GM23338 (cell line): Measurements from ENCODE around the gene ERN2. TPM values are rescaled to one million over a fixed set of nuclear protein-coding genes. Genes with fewer than 3 reads are reported as not detected.
A peak's percentile ranks its signal among the peaks of the same experiment; 100 is the strongest.

Experiments
- ATAC-seq: fragments of 200-7000 bp; cut with Tn5 transposase; 3 replicates; pipeline ENCODE4 v1.9.1; 2020
- DNase-seq: peaks from one replicate; pipeline ENCODE4 v3.0.0-alpha.2; 2015; ENCODE audit warnings: low spot score
- H2AFZ ChIP-seq: fragments of 200-600 bp; sonication (generic); 2 replicates; pipeline ENCODE4 v1.8.0; 2016; ENCODE audit warnings: antibody characterized with exemption, mild to moderate bottlenecking, moderate library complexity
- H3F3A ChIP-seq: fragments of 200-600 bp; sonication (generic); replicated peaks from 2 replicates; pipeline ENCODE4 v1.8.0; 2017; ENCODE audit warnings: antibody characterized with exemption, mixed run types, low read depth
- H3K27ac ChIP-seq: fragments of 200-600 bp; sonication (generic); 2 replicates; pipeline ENCODE4 v1.6.1; 2016; ENCODE audit warnings: low read depth
- H3K27me3 ChIP-seq: fragments of 200-600 bp; sonication (generic); 2 replicates; pipeline ENCODE4 v1.8.0; 2016; ENCODE audit warnings: mild to moderate bottlenecking, mixed run types, moderate library complexity; ENCODE audit not compliant: insufficient read depth
- H3K36me3 ChIP-seq: fragments of 200-600 bp; sonication (generic); 2 replicates; pipeline ENCODE4 v1.8.0; 2016; ENCODE audit warnings: mild to moderate bottlenecking; ENCODE audit not compliant: insufficient read depth
- H3K4me1 ChIP-seq: fragments of 200-600 bp; sonication (generic); 2 replicates; pipeline ENCODE4 v1.8.0; 2016; ENCODE audit warnings: mild to moderate bottlenecking, moderate library complexity; ENCODE audit not compliant: insufficient read depth
- H3K4me2 ChIP-seq: fragments of 200-600 bp; sonication (generic); 2 replicates; pipeline ENCODE4 v1.7.1; 2017; ENCODE audit warnings: mixed run types
- H3K4me3 ChIP-seq: fragments of 200-600 bp; sonication (generic); 2 replicates; pipeline ENCODE4 v1.6.1; 2016; ENCODE audit warnings: mixed run types
- H3K79me2 ChIP-seq: fragments of 200-600 bp; sonication (generic); replicated peaks from 2 replicates; pipeline ENCODE4 v1.8.0; 2017; ENCODE audit warnings: mild to moderate bottlenecking; ENCODE audit not compliant: insufficient read depth
- H3K9me2 ChIP-seq: fragments of 200-600 bp; sonication (generic); 2 replicates; pipeline ENCODE4 v1.8.0; 2017; ENCODE audit not compliant: insufficient read depth
- H4K20me1 ChIP-seq: fragments of 200-600 bp; sonication (generic); replicated peaks from 2 replicates; pipeline ENCODE4 v1.8.0; 2017; ENCODE audit warnings: mild to moderate bottlenecking; ENCODE audit not compliant: insufficient read depth
- H3K27ac Mint-ChIP-seq: 2 replicates; pipeline ENCODE4 v1.8.0; 2020; ENCODE audit warnings: inconsistent platforms, mild to moderate bottlenecking, moderate library complexity, mixed read lengths
- H3K27me3 Mint-ChIP-seq: 3 replicates; pipeline ENCODE4 v1.8.0; 2022; ENCODE audit warnings: low read depth, mild to moderate bottlenecking, moderate library complexity, mixed read lengths, inconsistent platforms; ENCODE audit not compliant: insufficient read depth, poor library complexity
- H3K36me3 Mint-ChIP-seq: 3 replicates; pipeline ENCODE4 v1.8.0; 2021; ENCODE audit warnings: low read depth, mild to moderate bottlenecking, inconsistent platforms, moderate library complexity, mixed read lengths
- H3K4me1 Mint-ChIP-seq: 3 replicates; pipeline ENCODE4 v1.8.0; 2020; ENCODE audit warnings: mild to moderate bottlenecking, inconsistent platforms, mixed read lengths
- H3K4me3 Mint-ChIP-seq: 3 replicates; pipeline ENCODE4 v1.8.0; 2021; ENCODE audit warnings: moderate library complexity, mild to moderate bottlenecking, inconsistent platforms, mixed read lengths
- H3K9me3 Mint-ChIP-seq: 3 replicates; pipeline ENCODE4 v1.8.0; 2020; ENCODE audit warnings: moderate library complexity, mild to moderate bottlenecking, inconsistent platforms, mixed read lengths
- CREB1 ChIP-seq: fragments of 250-450 bp; sonication (Bioruptor Pico); IDR thresholded peaks from 2 replicates; pipeline ENCODE4 v1.5.0; 2020; ENCODE audit warnings: low read depth, mild to moderate bottlenecking, moderate library complexity
- EZH2 ChIP-seq: fragments of 200-600 bp; sonication (generic); IDR thresholded peaks from one replicate; pipeline ENCODE4 v1.8.0; 2017; ENCODE audit warnings: antibody characterized with exemption, mild to moderate bottlenecking, low read depth; ENCODE audit not compliant: unreplicated experiment
- EZH2phosphoT487 ChIP-seq: fragments of 200-600 bp; sonication (generic); IDR thresholded peaks from one replicate; pipeline ENCODE4 v1.8.1; 2018; ENCODE audit warnings: antibody characterized with exemption; ENCODE audit not compliant: unreplicated experiment
- JUNB ChIP-seq: IDR thresholded peaks from one replicate; pipeline ENCODE4 v1.6.1; 2016; ENCODE audit warnings: antibody characterized with exemption; ENCODE audit not compliant: unreplicated experiment
- NANOG ChIP-seq: IDR thresholded peaks from 2 replicates; pipeline ENCODE4 v1.6.1; 2016; ENCODE audit warnings: antibody characterized with exemption, borderline replicate concordance
- POLR2AphosphoS5 ChIP-seq: IDR thresholded peaks from 2 replicates; pipeline ENCODE4 v1.6.1; 2016; ENCODE audit warnings: antibody characterized with exemption, low read depth
- STAT1 ChIP-seq: IDR thresholded peaks from one replicate; pipeline ENCODE4 v1.6.1; 2016; ENCODE audit warnings: antibody characterized with exemption; ENCODE audit not compliant: unreplicated experiment
- ZNF114 ChIP-seq: fragments of 250-450 bp; sonication (Bioruptor Pico); IDR thresholded peaks from 2 replicates; pipeline ENCODE4 v1.5.0; 2020; ENCODE audit warnings: mild to moderate bottlenecking, moderate library complexity
- ZNF331 ChIP-seq: fragments of 250-450 bp; sonication (Bioruptor Pico); IDR thresholded peaks from 2 replicates; pipeline ENCODE4 v1.5.0; 2020; ENCODE audit warnings: low read depth, mild to moderate bottlenecking, moderate library complexity
- polyA plus RNA-seq: library from polyadenylated mRNA; unstranded; fragments of >200 nt; fragmentation: Nextera tagmentation; extraction: Ambion mirVana; gene quantifications from 2 replicates; pipeline ENCODE4 v1.2.1, GENCODE V29; 2016
- total RNA-seq: library from RNA; depleted of rRNA; stranded (reverse); fragments of >200 nt; shearing (Covaris generic); gene quantifications from 2 replicates; pipeline ENCODE4 v1.2.3, GENCODE V29; 2014
- TF ChIP-seq, protein P1 (sequence below): IDR thresholded peaks from 2 replicates; pipeline ENCODE4 v1.6.1; 2016; ENCODE audit warnings: antibody characterized with exemption
- TF ChIP-seq, protein P2 (sequence below), 2 experiments: fragments of 200-600 bp in 1 of 2; sonication (generic) in 1 of 2; conservative IDR thresholded peaks; 2 replicates each; pipeline versions ENCODE4 v1.5.1 to v1.6.1; 2016 to 2017; ENCODE audit warnings: antibody characterized with exemption in 2 of 2, low read depth in 2 of 2, mild to moderate bottlenecking in 2 of 2, moderate library complexity in 1 of 2
- TF ChIP-seq, protein P3 (sequence below): IDR thresholded peaks from one replicate; pipeline ENCODE4 v1.6.1; 2018; ENCODE audit warnings: antibody characterized with exemption; ENCODE audit not compliant: unreplicated experiment
- TF ChIP-seq, protein P4 (sequence below): fragments of 250-450 bp; sonication (Bioruptor Pico); IDR thresholded peaks from 2 replicates; pipeline ENCODE4 v1.5.0; 2020; ENCODE audit warnings: mild to moderate bottlenecking, moderate library complexity

Gene ERN2
- total and polyA plus RNA-seq, 2 experiments from 2014 or later = 0.97 to 1.1 TPM

DNA sequence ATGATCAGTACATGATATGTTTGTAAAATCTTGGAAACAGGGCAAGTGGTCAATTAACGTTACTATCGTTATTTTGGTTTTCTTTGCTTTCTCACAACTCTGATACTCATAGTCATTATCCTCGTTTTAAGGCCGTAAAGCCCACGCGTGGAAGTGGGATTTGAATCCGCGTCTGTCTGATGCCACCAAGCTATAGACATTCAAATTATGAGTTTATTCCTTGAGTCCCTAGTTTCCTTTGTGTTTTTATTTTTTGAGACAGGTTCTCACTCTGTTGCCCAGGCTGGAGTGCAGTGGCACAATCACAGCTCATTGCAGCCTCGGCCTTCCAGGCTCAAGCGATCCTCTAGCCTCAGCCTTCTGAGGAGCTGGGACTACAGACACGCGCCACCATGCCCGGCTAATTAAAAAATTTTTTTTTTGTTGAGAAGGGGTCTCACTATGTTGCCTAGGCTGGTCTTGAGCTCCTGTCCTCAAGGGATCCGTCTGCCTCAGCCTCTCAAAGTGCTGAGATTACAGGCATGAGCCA is 70.7 kb downstream of the ERN2 start:
- H2AFZ ChIP-seq = peak overlapping the region; percentile 96; the same call in 1 of the 2 replicates
- H3K36me3 ChIP-seq = 0 out of 2 replicates have a peak, but pooled peaks cover 10% of the 10 kb centered on the region
- TF ChIP-seq, protein P1, sequence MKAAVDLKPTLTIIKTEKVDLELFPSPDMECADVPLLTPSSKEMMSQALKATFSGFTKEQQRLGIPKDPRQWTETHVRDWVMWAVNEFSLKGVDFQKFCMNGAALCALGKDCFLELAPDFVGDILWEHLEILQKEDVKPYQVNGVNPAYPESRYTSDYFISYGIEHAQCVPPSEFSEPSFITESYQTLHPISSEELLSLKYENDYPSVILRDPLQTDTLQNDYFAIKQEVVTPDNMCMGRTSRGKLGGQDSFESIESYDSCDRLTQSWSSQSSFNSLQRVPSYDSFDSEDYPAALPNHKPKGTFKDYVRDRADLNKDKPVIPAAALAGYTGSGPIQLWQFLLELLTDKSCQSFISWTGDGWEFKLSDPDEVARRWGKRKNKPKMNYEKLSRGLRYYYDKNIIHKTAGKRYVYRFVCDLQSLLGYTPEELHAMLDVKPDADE = no peak
- TF ChIP-seq NANOG (no peak), STAT1 (no peak), EZH2 (no peak), POLR2AphosphoS5 (no peak), CREB1 (CRISPR knock-in tag) (no peak), EZH2phosphoT487 (no peak), ZNF331 (CRISPR knock-in tag) (no peak), JUNB (no peak), ZNF114 (CRISPR knock-in tag) (no peak)
- TF ChIP-seq, protein P2, sequence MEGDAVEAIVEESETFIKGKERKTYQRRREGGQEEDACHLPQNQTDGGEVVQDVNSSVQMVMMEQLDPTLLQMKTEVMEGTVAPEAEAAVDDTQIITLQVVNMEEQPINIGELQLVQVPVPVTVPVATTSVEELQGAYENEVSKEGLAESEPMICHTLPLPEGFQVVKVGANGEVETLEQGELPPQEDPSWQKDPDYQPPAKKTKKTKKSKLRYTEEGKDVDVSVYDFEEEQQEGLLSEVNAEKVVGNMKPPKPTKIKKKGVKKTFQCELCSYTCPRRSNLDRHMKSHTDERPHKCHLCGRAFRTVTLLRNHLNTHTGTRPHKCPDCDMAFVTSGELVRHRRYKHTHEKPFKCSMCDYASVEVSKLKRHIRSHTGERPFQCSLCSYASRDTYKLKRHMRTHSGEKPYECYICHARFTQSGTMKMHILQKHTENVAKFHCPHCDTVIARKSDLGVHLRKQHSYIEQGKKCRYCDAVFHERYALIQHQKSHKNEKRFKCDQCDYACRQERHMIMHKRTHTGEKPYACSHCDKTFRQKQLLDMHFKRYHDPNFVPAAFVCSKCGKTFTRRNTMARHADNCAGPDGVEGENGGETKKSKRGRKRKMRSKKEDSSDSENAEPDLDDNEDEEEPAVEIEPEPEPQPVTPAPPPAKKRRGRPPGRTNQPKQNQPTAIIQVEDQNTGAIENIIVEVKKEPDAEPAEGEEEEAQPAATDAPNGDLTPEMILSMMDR (conservative IDR thresholded peaks at IDR 0.05; ENCODE audit: low read depth in 2 of 2) = no peak
- TF ChIP-seq, protein P3, sequence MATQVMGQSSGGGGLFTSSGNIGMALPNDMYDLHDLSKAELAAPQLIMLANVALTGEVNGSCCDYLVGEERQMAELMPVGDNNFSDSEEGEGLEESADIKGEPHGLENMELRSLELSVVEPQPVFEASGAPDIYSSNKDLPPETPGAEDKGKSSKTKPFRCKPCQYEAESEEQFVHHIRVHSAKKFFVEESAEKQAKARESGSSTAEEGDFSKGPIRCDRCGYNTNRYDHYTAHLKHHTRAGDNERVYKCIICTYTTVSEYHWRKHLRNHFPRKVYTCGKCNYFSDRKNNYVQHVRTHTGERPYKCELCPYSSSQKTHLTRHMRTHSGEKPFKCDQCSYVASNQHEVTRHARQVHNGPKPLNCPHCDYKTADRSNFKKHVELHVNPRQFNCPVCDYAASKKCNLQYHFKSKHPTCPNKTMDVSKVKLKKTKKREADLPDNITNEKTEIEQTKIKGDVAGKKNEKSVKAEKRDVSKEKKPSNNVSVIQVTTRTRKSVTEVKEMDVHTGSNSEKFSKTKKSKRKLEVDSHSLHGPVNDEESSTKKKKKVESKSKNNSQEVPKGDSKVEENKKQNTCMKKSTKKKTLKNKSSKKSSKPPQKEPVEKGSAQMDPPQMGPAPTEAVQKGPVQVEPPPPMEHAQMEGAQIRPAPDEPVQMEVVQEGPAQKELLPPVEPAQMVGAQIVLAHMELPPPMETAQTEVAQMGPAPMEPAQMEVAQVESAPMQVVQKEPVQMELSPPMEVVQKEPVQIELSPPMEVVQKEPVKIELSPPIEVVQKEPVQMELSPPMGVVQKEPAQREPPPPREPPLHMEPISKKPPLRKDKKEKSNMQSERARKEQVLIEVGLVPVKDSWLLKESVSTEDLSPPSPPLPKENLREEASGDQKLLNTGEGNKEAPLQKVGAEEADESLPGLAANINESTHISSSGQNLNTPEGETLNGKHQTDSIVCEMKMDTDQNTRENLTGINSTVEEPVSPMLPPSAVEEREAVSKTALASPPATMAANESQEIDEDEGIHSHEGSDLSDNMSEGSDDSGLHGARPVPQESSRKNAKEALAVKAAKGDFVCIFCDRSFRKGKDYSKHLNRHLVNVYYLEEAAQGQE = no peak
- TF ChIP-seq, protein P4, sequence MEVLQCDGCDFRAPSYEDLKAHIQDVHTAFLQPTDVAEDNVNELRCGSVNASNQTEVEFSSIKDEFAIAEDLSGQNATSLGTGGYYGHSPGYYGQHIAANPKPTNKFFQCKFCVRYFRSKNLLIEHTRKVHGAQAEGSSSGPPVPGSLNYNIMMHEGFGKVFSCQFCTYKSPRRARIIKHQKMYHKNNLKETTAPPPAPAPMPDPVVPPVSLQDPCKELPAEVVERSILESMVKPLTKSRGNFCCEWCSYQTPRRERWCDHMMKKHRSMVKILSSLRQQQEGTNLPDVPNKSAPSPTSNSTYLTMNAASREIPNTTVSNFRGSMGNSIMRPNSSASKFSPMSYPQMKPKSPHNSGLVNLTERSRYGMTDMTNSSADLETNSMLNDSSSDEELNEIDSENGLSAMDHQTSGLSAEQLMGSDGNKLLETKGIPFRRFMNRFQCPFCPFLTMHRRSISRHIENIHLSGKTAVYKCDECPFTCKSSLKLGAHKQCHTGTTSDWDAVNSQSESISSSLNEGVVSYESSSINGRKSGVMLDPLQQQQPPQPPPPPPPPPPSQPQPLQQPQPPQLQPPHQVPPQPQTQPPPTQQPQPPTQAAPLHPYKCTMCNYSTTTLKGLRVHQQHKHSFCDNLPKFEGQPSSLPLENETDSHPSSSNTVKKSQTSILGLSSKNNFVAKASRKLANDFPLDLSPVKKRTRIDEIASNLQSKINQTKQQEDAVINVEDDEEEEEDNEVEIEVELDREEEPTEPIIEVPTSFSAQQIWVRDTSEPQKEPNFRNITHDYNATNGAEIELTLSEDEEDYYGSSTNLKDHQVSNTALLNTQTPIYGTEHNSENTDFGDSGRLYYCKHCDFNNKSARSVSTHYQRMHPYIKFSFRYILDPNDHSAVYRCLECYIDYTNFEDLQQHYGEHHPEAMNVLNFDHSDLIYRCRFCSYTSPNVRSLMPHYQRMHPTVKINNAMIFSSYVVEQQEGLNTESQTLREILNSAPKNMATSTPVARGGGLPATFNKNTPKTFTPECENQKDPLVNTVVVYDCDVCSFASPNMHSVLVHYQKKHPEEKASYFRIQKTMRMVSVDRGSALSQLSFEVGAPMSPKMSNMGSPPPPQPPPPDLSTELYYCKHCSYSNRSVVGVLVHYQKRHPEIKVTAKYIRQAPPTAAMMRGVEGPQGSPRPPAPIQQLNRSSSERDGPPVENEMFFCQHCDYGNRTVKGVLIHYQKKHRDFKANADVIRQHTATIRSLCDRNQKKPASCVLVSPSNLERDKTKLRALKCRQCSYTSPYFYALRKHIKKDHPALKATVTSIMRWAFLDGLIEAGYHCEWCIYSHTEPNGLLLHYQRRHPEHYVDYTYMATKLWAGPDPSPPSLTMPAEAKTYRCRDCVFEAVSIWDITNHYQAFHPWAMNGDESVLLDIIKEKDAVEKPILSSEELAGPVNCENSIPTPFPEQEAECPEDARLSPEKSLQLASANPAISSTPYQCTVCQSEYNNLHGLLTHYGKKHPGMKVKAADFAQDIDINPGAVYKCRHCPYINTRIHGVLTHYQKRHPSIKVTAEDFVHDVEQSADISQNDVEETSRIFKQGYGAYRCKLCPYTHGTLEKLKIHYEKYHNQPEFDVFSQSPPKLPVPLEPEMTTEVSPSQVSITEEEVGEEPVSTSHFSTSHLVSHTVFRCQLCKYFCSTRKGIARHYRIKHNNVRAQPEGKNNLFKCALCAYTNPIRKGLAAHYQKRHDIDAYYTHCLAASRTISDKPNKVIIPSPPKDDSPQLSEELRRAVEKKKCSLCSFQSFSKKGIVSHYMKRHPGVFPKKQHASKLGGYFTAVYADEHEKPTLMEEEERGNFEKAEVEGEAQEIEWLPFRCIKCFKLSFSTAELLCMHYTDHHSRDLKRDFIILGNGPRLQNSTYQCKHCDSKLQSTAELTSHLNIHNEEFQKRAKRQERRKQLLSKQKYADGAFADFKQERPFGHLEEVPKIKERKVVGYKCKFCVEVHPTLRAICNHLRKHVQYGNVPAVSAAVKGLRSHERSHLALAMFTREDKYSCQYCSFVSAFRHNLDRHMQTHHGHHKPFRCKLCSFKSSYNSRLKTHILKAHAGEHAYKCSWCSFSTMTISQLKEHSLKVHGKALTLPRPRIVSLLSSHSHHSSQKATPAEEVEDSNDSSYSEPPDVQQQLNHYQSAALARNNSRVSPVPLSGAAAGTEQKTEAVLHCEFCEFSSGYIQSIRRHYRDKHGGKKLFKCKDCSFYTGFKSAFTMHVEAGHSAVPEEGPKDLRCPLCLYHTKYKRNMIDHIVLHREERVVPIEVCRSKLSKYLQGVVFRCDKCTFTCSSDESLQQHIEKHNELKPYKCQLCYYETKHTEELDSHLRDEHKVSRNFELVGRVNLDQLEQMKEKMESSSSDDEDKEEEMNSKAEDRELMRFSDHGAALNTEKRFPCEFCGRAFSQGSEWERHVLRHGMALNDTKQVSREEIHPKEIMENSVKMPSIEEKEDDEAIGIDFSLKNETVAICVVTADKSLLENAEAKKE (CRISPR knock-in tag) = no peak
- Mint-ChIP-seq H3K27ac (peak overlapping the region; percentile 97), H3K4me3 (peak overlapping the region; percentile 100), H3K4me1 (peaks cover 7% of the 10 kb centered on the region; the same call in 2 of the 3 replicates), H3K36me3 (peaks cover 50% of the 10 kb centered on the region), H3K9me3 (no peaks in the 10 kb centered on the region; the same call in 2 of the 3 replicates), H3K27me3 (peaks cover 11% of the 10 kb centered on the region)
- peak overlapping the region; percentile 90 for H3K4me2 ChIP-seq
- H3F3A ChIP-seq = peaks cover 10% of the 10 kb centered on the region; the same call in 1 of the 2 replicates
- H3K79me2 ChIP-seq = peaks cover 78% of the 10 kb centered on the region
- no peak for ATAC-seq
- H3K27me3 ChIP-seq = no peaks in the 10 kb centered on the region
- no peak overlapping the region; the same call in 1 of the 2 replicates for H3K27ac ChIP-seq
- no peaks in the 10 kb centered on the region for H3K9me2 ChIP-seq
- H4K20me1 ChIP-seq = peaks cover 22% of the 10 kb centered on the region
- peak overlapping the region; percentile 98 for H3K4me3 ChIP-seq
- DNase-seq = no peak
- peaks cover 10% of the 10 kb centered on the region; the same call in 1 of the 2 replicates for H3K4me1 ChIP-seq
